GM13976 (cell line): ENCODE data around the gene RCC1.

Source experiments
- DNase-seq: peaks from one replicate; pipeline ENCODE4 v3.0.0; 2012; ENCODE audit warnings: low spot score
- in situ Hi-C: fragments of 300-500 bp; cut with MboI; formaldehyde crosslinking; loops from one replicate; pipeline ENCODE4 v1.12.0; 2022; ENCODE audit warnings: low sequenced_read_pairs, mixed read lengths, inconsistent platforms; ENCODE audit not compliant: unreplicated experiment
- TF ChIP-seq, protein P1 (sequence below): IDR thresholded peaks from 2 replicates; pipeline ENCODE4 v1.5.1; 2012; ENCODE audit warnings: borderline replicate concordance, mild to moderate bottlenecking; ENCODE audit not compliant: insufficient read depth; ENCODE audit errors: extremely low read depth, missing control alignments, control extremely low read depth

Gene RCC1

DNA sequence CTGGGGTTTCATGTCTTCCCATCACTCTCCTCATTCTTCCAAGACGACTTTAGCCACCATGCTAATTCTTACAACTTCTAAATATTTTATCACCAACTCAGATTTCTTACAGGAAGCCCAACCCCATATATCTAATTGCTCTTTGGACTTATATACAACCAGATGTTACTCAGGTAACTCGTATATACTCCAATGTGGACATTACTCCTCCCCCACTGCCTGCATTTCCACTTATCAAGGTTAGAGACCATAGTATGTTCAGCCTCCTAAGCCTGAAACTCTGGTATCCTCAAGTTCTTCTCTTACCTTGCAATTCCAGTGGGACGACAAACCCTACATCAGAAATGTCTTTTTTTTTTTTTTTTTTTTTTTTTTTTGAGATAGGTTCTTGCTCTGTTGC is 2.7 kb upstream of the RCC1 start:
- in situ Hi-C loops = no loop called here
- TF ChIP-seq, protein P1, sequence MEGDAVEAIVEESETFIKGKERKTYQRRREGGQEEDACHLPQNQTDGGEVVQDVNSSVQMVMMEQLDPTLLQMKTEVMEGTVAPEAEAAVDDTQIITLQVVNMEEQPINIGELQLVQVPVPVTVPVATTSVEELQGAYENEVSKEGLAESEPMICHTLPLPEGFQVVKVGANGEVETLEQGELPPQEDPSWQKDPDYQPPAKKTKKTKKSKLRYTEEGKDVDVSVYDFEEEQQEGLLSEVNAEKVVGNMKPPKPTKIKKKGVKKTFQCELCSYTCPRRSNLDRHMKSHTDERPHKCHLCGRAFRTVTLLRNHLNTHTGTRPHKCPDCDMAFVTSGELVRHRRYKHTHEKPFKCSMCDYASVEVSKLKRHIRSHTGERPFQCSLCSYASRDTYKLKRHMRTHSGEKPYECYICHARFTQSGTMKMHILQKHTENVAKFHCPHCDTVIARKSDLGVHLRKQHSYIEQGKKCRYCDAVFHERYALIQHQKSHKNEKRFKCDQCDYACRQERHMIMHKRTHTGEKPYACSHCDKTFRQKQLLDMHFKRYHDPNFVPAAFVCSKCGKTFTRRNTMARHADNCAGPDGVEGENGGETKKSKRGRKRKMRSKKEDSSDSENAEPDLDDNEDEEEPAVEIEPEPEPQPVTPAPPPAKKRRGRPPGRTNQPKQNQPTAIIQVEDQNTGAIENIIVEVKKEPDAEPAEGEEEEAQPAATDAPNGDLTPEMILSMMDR = no peak
- DNase-seq = no peak

DNA sequence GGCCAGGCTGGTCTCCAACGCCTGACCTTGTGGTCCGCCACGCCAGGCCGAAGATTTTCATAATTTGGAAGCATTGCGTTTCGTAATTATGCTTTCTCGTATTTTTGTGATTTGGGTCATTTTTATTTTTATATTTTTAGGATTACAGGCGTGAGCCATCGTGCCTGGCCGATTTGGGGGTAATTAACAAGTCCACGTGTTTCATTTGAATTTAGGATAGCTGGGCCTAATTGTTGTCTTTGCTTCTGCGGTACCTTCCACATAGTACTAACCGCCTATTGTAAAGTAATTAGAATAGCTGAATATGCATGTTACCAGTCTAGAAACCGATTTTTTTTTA is 1.0 kb downstream of the RCC1 start:
- in situ Hi-C loops = no loop called here
- TF ChIP-seq, protein P1 = no peak
- DNase-seq = no peak

DNA sequence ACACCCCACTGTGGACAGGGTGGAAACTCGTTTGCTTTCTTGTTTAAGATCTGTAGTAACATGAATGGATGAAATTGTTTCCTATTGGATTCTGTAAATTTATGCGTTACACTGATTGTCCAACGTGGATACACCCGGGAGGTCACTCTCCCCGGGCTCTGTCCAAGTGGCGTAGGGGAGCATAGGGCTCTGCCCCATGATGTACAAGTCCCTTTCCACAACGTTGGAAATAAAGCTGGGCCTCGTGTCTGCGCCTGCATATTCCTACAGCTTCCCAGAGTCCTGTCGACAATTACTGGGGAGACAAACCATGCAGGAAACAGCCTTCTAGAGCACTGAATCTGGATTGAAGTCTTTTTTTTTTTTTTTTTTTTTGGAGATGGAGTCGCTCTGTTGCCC is 1.4 kb downstream of the RCC1 start:
- no peak for DNase-seq
- in situ Hi-C loops = no loop called here
- TF ChIP-seq, protein P1 = no peak

DNA sequence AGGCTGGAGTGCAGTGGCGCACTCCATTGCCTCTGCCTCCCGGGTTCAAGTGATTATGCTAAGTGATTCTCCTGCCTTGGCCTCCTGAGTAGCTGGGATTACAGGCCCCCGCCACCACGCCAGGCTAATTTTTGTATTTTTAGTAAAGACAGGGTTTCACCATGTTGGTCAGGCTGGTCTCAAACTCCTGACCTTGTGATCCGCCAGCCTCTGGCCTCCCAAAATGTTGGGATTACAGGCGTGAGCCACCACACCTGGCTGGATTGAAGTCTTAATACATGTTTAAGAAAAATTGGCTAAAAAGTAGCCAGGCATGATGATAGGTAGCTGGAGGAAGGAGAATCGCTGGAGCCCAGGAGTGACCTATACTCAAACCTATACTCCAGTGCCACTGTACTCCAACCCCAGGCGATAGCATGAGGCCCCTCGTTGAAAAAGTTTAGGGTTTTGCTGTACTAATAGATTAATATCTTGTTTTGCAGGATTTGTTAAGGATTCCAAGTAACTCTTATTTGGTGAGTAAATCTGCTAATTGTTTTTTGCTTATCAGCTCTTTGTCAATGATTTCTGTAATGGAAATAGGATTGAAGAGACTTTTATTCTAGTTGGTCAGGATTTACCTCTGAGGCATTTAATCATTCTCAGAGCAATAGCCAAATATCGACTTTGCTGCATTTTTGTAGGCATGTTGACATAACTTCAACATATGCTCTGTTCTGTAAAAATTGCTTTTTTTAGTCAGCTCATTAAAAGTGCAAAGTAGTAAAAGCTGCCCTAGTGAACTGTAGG is 2.0 kb downstream of the RCC1 start:
- TF ChIP-seq, protein P1 = no peak
- in situ Hi-C loops = no loop called here
- no peak for DNase-seq

DNA sequence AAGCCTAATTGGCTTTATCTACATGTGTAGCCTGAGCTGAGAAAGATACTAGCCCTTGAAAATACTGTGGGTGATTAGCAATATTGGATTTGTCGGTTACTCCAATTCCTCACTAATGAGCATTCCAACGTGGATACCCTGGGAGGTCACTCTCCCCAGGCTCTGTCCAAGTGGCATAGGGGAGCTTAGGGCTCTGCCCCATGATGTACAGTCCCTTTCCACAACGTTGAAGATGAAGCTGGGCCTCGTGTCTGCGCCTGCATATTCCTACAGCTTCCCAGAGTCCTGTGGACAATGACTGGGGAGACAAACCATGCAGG is 2.6 kb downstream of the RCC1 start:
- DNase-seq = no peak
- in situ Hi-C loops = no loop called here
- TF ChIP-seq, protein P1 = no peak

DNA sequence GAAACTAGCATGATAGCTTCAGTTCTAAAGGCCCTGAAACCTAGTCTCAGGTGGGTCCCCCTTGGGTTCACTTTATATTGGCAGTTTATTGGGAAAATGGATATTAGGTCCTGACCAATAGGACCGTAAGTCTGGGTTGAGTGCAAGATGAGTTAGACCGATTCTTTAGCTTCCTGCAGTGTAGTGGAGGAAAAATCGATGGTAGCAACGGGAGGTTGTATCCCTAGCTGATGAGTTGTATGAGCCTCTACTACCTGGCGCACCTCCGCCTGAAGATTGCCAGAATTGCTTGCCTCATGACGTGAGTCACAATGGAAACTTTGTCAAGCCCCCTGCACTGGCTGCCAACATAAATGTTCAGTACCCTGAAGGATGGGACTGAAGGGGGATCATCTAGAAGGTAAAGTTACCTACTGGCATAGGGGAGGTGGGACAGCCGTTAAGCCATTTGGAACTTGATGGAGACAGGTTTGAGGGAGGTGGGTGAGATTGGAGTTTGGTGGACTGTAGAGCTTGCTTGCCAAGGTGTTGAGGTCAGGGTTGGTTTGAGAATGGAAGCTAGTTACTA is 3.9 kb downstream of the RCC1 start:
- in situ Hi-C loops = loop anchor here (10.0 kb wide), 1 partner anchor 105 kb away; no protein-coding TSS in a partner anchor
- DNase-seq = no peak
- TF ChIP-seq, protein P1 = no peak
